K562 (cell line): ENCODE measurements around the gene SEMA4G. TPM values are rescaled to one million over a fixed set of nuclear protein-coding genes. Genes with fewer than 3 reads are reported as not detected.

Experiments
- microRNA counts: library from miRNA; unstranded; fragments of <30 nt; microRNA quantifications from one replicate; lab custom pipeline; 2016
- microRNA-seq: library from miRNA; unstranded; fragments of <30 nt; microRNA quantifications from one replicate; pipeline ENCODE4, GENCODE V29; 2018; ENCODE audit warnings: borderline microRNAs expressed
- polyA plus RNA-seq, 8 experiments: library from polyadenylated mRNA; depleted of rRNA in 4 of 8; stranded (reverse) in 5 of 8; unstranded in 3 of 8; fragments of >200 nt; fragmentation: Nextera tagmentation in 2 of 8; fragmentation: Illumina TruSeq in 1 of 8; extraction: Ambion mirVana in 2 of 8; extraction: Trizol in 1 of 8; gene quantifications; 2 replicates each; pipeline versions ENCODE4 v1.2.1 to v1.2.3, GENCODE V29; 2011 to 2014; ENCODE audit warnings: inconsistent platforms in 1 of 8, missing spikeins in 1 of 8
- small RNA-seq: library from RNA; depleted of rRNA; stranded (forward); fragments of <200 nt; gene quantifications from one replicate; pipeline ENCODE3, GENCODE V24; 2014
- total RNA-seq, 7 experiments: library from RNA; depleted of rRNA in 6 of 7; stranded (reverse); fragments of >200 nt in 6 of 7; fragmentation: Illumina TruSeq in 2 of 7; extraction: Trizol in 2 of 7; gene quantifications; 2 replicates each; pipeline versions ENCODE4 v1.2.1 to v1.2.3, GENCODE V29; 2011 to 2021; ENCODE audit warnings: low replicate concordance in 1 of 7

SEMA4G gene
- total and polyA plus RNA-seq, 9 of the 15 experiments (the other 6 are each of a cell fraction or from before 2014, with no cell fraction given): 0.40 to 7.8 (median 1.8) TPM

MicroRNA genes within 50 kb of the gene (microRNA counts, 767-probe panel; counts per million panel counts)
- not detected for microRNA hsa-miR-608 (lab: Ali Mortazavi, UCI)

Small RNAs within 50 kb of the gene (microRNA-seq; reads per million reads assigned to microRNA genes)
- not detected for gene MIR608

Small RNAs within 50 kb of the gene (small RNA-seq; reads per million reads assigned to genes)
- not detected for gene MIR608

Other genes with a start within 250 kb of the SEMA4G start
Only the 7 nearest of the 9 such genes appear.
- 7.8 and 8.8 TPM in 2 replicates for gene SLF2, start 56.5 kb upstream of the SEMA4G start, total RNA-seq (2014; rRNA removed)
- 13.8 and 13.9 TPM in 2 replicates for gene SLF2, start 56.5 kb upstream of the SEMA4G start, total RNA-seq (2014; rRNA removed; fragmentation: Illumina TruSeq; extraction: Trizol)
- 17.6 and 18.4 TPM in 2 replicates for gene SLF2, start 56.5 kb upstream of the SEMA4G start, total RNA-seq (2015; rRNA removed; fragmentation: Illumina TruSeq; extraction: Trizol)
- 9.2 and 11.3 TPM in 2 replicates for gene SLF2, start 56.5 kb upstream of the SEMA4G start, total RNA-seq (2021)
- 6.7 and 7.1 TPM in 2 replicates for gene SLF2, start 56.5 kb upstream of the SEMA4G start, polyA plus RNA-seq (2011; rRNA removed)
- 4.9 and 6.1 TPM in 2 replicates for gene SLF2, start 56.5 kb upstream of the SEMA4G start, polyA plus RNA-seq (2014; fragmentation: Illumina TruSeq; extraction: Trizol)
- 1 to 10 TPM; 1.7 to 1.8 TPM for gene SLF2, start 56.5 kb upstream of the SEMA4G start, polyA plus RNA-seq (2014; fragmentation: Nextera tagmentation; extraction: Ambion mirVana)
- 7.9 and 8.6 TPM in 2 replicates for gene SLF2, start 56.5 kb upstream of the SEMA4G start, polyA plus RNA-seq (2014; rRNA removed)
- 55.9 and 63.2 TPM in 2 replicates for gene MRPL43, start 18.0 kb downstream of the SEMA4G start, total RNA-seq (2014; rRNA removed)
- gene MRPL43, start 18.0 kb downstream of the SEMA4G start, total RNA-seq (2014; rRNA removed; fragmentation: Illumina TruSeq; extraction: Trizol): 20.5 and 21.3 TPM in 2 replicates
- 40.0 and 42.5 TPM in 2 replicates for gene MRPL43, start 18.0 kb downstream of the SEMA4G start, total RNA-seq (2015; rRNA removed; fragmentation: Illumina TruSeq; extraction: Trizol)
- gene MRPL43, start 18.0 kb downstream of the SEMA4G start, total RNA-seq (2021): 47.0 and 48.5 TPM in 2 replicates
- 37.2 and 47.6 TPM in 2 replicates for gene MRPL43, start 18.0 kb downstream of the SEMA4G start, polyA plus RNA-seq (2011; rRNA removed)
- 29.1 and 50.5 TPM in 2 replicates for gene MRPL43, start 18.0 kb downstream of the SEMA4G start, polyA plus RNA-seq (2014; fragmentation: Illumina TruSeq; extraction: Trizol)
- gene MRPL43, start 18.0 kb downstream of the SEMA4G start, polyA plus RNA-seq (2014; fragmentation: Nextera tagmentation; extraction: Ambion mirVana): 10 to 100 TPM; 15.1 to 25.6 TPM
- gene MRPL43, start 18.0 kb downstream of the SEMA4G start, polyA plus RNA-seq (2014; rRNA removed): 63.7 and 77.5 TPM in 2 replicates
- 17.9 and 20.6 TPM in 2 replicates for gene TWNK, start 18.0 kb downstream of the SEMA4G start, total RNA-seq (2014; rRNA removed)
- gene TWNK, start 18.0 kb downstream of the SEMA4G start, total RNA-seq (2014; rRNA removed; fragmentation: Illumina TruSeq; extraction: Trizol): 16.6 and 18.0 TPM in 2 replicates
- gene TWNK, start 18.0 kb downstream of the SEMA4G start, total RNA-seq (2015; rRNA removed; fragmentation: Illumina TruSeq; extraction: Trizol): 13.6 and 14.3 TPM in 2 replicates
- gene TWNK, start 18.0 kb downstream of the SEMA4G start, total RNA-seq (2021): 19.2 and 24.5 TPM in 2 replicates
- gene TWNK, start 18.0 kb downstream of the SEMA4G start, polyA plus RNA-seq (2011; rRNA removed): 16.1 and 17.4 TPM in 2 replicates
- gene TWNK, start 18.0 kb downstream of the SEMA4G start, polyA plus RNA-seq (2014; fragmentation: Illumina TruSeq; extraction: Trizol): 34.7 and 35.5 TPM in 2 replicates
- gene TWNK, start 18.0 kb downstream of the SEMA4G start, polyA plus RNA-seq (2014; fragmentation: Nextera tagmentation; extraction: Ambion mirVana): 10 to 100 TPM; 11.6 to 14.8 TPM
- gene TWNK, start 18.0 kb downstream of the SEMA4G start, polyA plus RNA-seq (2014; rRNA removed): 16.6 and 18.9 TPM in 2 replicates
- gene LZTS2, start 30.3 kb downstream of the SEMA4G start, total RNA-seq (2014; rRNA removed): 27.2 and 31.7 TPM in 2 replicates
- 5.4 and 6.4 TPM in 2 replicates for gene LZTS2, start 30.3 kb downstream of the SEMA4G start, total RNA-seq (2014; rRNA removed; fragmentation: Illumina TruSeq; extraction: Trizol)
- 18.5 and 19.8 TPM in 2 replicates for gene LZTS2, start 30.3 kb downstream of the SEMA4G start, total RNA-seq (2015; rRNA removed; fragmentation: Illumina TruSeq; extraction: Trizol)
- 38.6 and 42.1 TPM in 2 replicates for gene LZTS2, start 30.3 kb downstream of the SEMA4G start, total RNA-seq (2021)
- 14.7 and 29.0 TPM in 2 replicates for gene LZTS2, start 30.3 kb downstream of the SEMA4G start, polyA plus RNA-seq (2011; rRNA removed)
- 11.8 and 30.3 TPM in 2 replicates for gene LZTS2, start 30.3 kb downstream of the SEMA4G start, polyA plus RNA-seq (2014; fragmentation: Illumina TruSeq; extraction: Trizol)
- under 1 TPM; 0.23 to 0.59 TPM for gene LZTS2, start 30.3 kb downstream of the SEMA4G start, polyA plus RNA-seq (2014; fragmentation: Nextera tagmentation; extraction: Ambion mirVana)
- 42.5 and 43.7 TPM in 2 replicates for gene LZTS2, start 30.3 kb downstream of the SEMA4G start, polyA plus RNA-seq (2014; rRNA removed)
- gene PDZD7, start 61.6 kb downstream of the SEMA4G start, total RNA-seq (2014; rRNA removed): 0.16 and 0.23 TPM in 2 replicates
- gene PDZD7, start 61.6 kb downstream of the SEMA4G start, total RNA-seq (2014; rRNA removed; fragmentation: Illumina TruSeq; extraction: Trizol): 0.04 TPM in 1 of 2 replicates, not detected in the other
- gene PDZD7, start 61.6 kb downstream of the SEMA4G start, total RNA-seq (2015; rRNA removed; fragmentation: Illumina TruSeq; extraction: Trizol): 0.04 and 0.07 TPM in 2 replicates
- 0.09 and 0.29 TPM in 2 replicates for gene PDZD7, start 61.6 kb downstream of the SEMA4G start, total RNA-seq (2021)
- gene PDZD7, start 61.6 kb downstream of the SEMA4G start, polyA plus RNA-seq (2011; rRNA removed): 0.24 and 0.28 TPM in 2 replicates
- gene PDZD7, start 61.6 kb downstream of the SEMA4G start, polyA plus RNA-seq (2014; fragmentation: Illumina TruSeq; extraction: Trizol): 0.04 TPM in 1 of 2 replicates, not detected in the other
- gene PDZD7, start 61.6 kb downstream of the SEMA4G start, polyA plus RNA-seq (2014; fragmentation: Nextera tagmentation; extraction: Ambion mirVana): not detected
- gene PDZD7, start 61.6 kb downstream of the SEMA4G start, polyA plus RNA-seq (2014; rRNA removed): 0.04 and 0.07 TPM in 2 replicates
- gene SFXN3, start 61.7 kb downstream of the SEMA4G start, total RNA-seq (2014; rRNA removed): 1.00 and 2.2 TPM in 2 replicates
- 0.64 and 0.69 TPM in 2 replicates for gene SFXN3, start 61.7 kb downstream of the SEMA4G start, total RNA-seq (2014; rRNA removed; fragmentation: Illumina TruSeq; extraction: Trizol)
- gene SFXN3, start 61.7 kb downstream of the SEMA4G start, total RNA-seq (2015; rRNA removed; fragmentation: Illumina TruSeq; extraction: Trizol): 0.58 and 0.68 TPM in 2 replicates
- gene SFXN3, start 61.7 kb downstream of the SEMA4G start, total RNA-seq (2021): 1.4 and 1.8 TPM in 2 replicates
- gene SFXN3, start 61.7 kb downstream of the SEMA4G start, polyA plus RNA-seq (2011; rRNA removed): 4.6 and 8.1 TPM in 2 replicates
- gene SFXN3, start 61.7 kb downstream of the SEMA4G start, polyA plus RNA-seq (2014; fragmentation: Illumina TruSeq; extraction: Trizol): 1.5 and 1.6 TPM in 2 replicates
- gene SFXN3, start 61.7 kb downstream of the SEMA4G start, polyA plus RNA-seq (2014; fragmentation: Nextera tagmentation; extraction: Ambion mirVana): under 1 TPM; 0.24 to 0.31 TPM
- 0.86 and 0.96 TPM in 2 replicates for gene SFXN3, start 61.7 kb downstream of the SEMA4G start, polyA plus RNA-seq (2014; rRNA removed)
- 7.5 and 9.7 TPM in 2 replicates for gene KAZALD1, start 92.5 kb downstream of the SEMA4G start, total RNA-seq (2014; rRNA removed)
- gene KAZALD1, start 92.5 kb downstream of the SEMA4G start, total RNA-seq (2014; rRNA removed; fragmentation: Illumina TruSeq; extraction: Trizol): 2.4 and 2.7 TPM in 2 replicates
- 7.8 and 8.5 TPM in 2 replicates for gene KAZALD1, start 92.5 kb downstream of the SEMA4G start, total RNA-seq (2015; rRNA removed; fragmentation: Illumina TruSeq; extraction: Trizol)
- 8.6 and 9.1 TPM in 2 replicates for gene KAZALD1, start 92.5 kb downstream of the SEMA4G start, total RNA-seq (2021)
- 4.9 and 5.7 TPM in 2 replicates for gene KAZALD1, start 92.5 kb downstream of the SEMA4G start, polyA plus RNA-seq (2011; rRNA removed)
- 2.8 and 5.2 TPM in 2 replicates for gene KAZALD1, start 92.5 kb downstream of the SEMA4G start, polyA plus RNA-seq (2014; fragmentation: Illumina TruSeq; extraction: Trizol)
- under 1 TPM; 0.15 to 0.31 TPM for gene KAZALD1, start 92.5 kb downstream of the SEMA4G start, polyA plus RNA-seq (2014; fragmentation: Nextera tagmentation; extraction: Ambion mirVana)
- gene KAZALD1, start 92.5 kb downstream of the SEMA4G start, polyA plus RNA-seq (2014; rRNA removed): 8.9 and 10.0 TPM in 2 replicates